NCI-H2196 (cell line): ENCODE data around the gene SLC4A5.
A peak's percentile ranks its signal among the peaks of the same experiment; 100 is the strongest.

Experiments used
- DNase-seq: peaks from one replicate; lab custom pipeline; 2025; ENCODE audit not compliant: unreplicated experiment; lab: John Stamatoyannopoulos, UW

SLC4A5 gene

DNA sequence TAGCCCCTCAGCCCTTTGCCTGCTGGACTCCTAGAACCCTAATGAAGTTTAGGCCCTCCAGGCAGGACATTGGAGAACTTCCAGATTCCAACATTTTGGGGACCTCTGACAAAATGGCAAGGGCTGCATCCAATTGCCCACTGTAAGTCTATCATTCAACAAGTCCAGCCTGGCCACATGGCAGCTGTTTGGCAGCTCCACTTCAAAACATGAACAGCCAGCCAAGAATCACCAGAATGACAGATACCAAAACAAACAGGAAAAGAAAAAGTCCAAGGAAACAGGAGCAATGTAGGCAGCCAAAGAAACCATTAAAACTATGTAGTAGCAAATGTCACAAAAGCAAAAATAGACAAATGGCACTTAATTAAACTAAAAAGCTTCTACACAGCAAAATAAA is 25.5 kb downstream of the SLC4A5 start:
- DNase-seq = peak; percentile 4

DNA sequence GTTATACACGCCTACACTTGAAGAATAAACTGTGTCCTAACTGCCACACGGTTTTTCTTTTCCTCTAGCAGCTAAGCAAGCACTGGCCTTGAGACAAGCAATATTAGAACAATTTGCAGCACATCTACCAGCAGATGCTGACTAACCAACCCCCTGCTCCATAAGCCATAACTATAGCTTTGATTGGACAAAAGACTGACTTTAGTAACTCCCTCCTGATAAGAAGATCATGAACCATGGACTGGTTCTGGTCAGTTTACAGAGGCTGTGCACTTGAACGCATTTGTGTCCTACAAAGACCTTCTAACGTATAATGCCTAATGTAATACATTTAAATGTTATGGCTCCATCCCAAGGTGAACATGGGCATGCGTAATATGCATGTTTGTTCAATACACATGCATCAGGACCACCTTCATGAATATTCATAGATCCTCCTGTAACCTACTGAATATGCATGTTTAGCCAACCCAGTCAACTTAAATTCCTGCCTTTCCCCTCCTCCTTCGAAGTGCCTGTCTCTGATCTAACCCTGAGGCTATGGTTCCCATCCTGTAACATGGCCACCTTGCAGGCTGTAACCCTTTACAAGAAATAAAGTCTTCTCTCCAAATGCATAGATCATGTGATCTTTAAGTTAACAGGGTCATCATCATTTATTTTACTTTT is 26.5 kb downstream of the SLC4A5 start:
- no peak for DNase-seq

DNA sequence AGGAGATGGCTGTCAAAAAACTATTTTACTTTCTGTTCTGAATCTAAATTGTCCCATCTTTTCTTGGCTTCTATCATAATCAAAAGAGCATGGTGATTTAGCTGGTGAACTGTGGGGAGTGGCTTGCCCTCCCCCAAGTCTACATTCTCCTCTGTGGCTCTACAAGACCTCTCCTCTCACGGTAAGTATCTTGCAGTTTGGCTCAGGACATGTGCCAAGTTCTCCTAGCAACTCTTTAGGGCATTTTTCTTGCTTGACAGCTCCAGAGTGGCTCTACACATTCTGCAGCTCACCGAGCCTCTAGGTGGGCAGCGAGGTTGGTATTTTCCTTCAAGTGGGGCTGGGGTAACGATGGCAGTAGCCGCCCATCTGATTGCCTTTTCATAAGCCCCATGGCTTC is 29.1 kb downstream of the SLC4A5 start:
- DNase-seq = no peak

DNA sequence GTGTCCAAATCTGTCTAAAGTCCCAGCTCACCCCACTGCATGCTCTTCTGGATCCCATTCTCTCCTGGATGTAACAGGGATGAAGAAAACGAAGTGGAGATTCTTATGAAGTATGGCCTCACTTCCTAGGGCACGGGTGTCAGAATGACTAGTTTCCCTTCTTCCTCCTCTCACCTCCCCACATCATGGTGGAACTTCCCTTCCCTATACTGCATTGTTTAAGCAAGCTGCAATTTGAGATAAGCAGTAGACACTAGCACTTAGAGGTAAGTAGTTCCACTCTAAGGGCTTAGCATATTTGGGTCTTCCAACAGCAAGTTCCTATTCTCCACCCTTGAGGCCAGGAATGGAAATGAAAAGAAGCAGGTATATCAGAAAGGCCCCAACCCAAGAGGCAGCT is 29.7 kb downstream of the SLC4A5 start:
- DNase-seq = no peak

DNA sequence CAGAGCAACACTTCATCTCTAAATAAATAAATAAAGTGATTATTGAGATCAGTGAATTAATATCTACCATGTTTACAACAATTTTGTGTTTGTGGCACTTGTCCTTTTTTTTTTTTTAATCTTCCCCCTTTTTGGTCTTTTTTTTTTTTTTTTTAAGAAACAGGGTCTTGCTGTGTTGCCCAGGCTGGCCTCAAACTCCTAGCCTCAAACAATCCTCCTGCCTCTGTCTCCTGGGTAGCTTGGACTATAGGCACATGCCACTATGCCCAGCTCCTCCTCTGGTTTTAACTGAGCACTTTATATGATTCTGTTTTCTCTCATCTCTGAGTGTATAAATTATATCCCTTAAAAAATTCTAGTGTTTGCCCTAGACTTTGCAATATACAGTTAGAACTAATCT is 30.3 kb downstream of the SLC4A5 start:
- no peak for DNase-seq

DNA sequence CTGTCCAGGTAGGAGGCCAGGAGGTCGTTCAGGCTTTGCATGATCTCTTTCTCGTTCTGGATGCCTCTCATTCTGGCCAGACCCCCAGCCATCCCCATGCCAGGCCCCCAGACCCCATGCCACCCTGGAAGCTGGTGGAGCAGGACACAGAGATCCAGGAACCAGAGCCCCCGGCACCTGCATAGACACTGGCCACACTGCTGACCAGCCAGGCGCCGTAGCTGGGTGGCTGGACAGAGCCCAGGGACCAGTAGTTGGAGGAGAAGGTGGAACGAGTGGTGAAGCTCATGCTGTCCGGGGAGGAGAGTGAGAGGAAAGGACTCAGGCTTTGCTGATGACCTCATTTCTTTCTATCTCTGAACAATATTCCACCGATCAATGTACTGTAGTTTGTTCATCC is 35.5 kb downstream of the SLC4A5 start:
- DNase-seq = no peak

DNA sequence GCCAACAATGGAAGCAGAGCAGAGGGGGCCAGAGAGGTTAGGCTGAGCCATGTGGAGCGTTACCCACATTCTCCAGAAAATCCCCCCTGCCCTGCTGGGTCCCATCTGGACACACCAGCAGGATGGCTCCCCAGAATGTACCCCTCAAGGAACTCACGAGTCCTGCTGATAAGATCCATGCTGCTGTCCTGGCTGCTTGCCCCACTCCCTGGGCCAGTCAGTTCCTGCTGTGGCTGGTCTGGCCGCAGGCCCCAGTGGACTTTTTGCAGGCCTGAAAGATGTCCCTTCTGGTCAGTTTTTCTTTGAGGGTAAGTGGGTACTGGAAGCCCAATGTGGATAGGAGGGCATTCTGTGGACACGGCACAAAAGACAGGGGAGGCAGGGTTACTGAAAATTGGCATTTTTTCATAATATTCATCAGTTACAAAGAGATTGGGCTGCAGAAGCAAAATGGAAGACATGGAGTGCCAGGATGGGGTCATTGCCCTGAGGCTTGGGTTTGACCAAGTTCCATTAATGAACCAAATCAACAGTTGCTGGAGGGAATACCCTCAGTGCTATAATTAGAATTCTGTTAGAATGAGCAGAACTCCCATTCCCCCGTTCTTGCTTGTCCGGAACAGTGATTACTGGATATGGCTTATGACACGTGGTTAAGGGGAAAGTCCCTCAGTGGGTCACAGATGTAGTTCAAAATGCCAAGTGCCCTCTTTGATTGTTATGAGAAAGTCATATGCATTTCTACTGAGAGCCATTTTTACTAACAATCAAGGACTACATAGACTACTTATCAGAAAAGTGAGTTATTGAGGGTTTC is 38.7 kb downstream of the SLC4A5 start:
- no peak for DNase-seq

DNA sequence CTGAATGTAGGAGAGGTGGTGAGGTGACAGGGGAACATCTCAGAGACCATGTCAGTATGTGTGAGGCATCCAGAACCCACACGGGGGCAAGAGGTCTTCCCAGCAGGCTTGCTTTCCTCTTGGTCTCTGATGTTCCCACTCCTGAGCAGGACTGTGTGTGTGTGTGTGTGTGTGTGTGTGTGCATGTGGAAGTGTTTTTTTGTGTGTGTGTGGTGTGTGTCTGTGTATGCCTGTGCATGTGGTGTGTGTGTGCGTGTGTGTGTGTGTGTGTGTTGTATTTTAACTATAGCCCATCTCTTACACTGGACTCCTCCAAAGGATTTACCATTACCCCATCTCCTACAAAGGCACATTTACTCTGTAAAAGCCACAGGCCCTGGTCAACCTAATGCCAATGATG is 40.4 kb downstream of the SLC4A5 start:
- no peak for DNase-seq

DNA sequence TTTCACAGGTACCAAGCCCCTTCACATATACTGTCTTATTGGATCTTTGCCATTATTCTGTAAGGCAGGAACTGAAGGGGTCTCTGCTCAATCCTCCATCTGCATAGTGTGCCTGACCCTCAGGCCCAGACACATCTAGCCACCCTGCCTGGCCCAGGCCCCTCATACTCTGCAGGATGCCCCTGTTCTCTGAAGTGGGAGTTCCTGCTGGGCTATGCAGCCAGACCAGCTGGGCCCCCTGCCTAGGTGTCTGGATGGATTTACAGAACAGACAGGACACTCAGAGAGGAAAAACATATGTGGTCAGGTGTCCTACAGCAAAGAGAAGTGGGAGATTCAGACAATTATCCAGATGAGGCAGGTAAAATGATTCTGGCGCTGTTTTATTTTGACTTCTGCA is 42.0 kb downstream of the SLC4A5 start:
- DNase-seq = no peak

DNA sequence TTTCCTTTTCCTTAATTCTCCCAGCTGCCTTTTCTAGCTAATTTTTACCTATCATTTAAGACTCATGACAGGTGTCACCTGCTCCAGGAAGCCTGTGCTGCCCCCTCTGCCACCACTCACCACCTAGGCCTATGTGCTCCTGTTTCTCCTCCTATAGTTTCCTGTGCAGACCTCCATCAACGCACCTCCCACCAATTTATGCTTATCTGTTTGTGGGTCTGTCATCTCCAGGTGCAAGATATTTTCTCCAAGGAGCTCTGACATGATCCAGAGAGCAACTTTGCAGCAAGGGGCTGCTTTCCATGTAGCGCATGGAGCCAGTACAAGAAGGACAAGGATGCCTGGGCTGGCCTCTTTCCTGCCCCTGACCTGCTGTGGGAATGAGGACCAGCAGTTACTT is 42.7 kb downstream of the SLC4A5 start:
- DNase-seq = no peak

DNA sequence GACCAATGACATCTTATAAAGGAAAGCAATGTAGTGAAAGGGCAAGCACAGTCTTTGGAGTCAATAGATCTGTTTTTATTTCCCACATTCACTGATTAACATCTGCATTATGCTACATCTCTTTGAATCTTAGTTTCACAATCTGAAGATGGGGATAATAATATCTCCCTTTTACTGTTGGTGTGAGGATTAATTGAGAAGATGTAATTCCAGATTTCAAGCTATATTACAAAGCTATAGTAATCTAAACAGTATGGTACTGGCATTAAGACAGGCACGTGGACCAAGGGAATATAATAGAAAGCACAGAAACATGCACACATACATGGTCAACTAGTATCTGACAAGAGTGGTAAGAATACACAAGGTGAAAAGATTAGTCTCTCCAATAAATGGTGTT is 45.3 kb downstream of the SLC4A5 start:
- DNase-seq = no peak

DNA sequence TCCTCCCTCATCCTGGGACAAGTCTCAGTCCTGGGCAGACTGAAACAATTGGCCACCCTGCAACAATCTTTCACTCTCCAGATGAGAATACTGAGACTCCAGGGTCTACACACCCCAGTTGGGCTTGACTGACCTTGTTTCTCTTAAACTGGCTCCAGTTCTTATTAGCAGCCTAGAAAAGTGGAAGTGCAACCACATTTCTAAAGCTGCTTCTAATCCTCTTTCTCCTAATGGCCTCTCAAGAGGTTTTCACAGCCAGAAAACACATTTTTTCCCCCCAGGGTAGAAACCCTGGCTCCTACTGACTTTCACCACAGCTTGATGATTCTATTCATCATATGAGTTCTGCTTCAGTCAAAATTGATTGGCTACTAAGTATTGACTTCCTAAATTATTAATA is 45.8 kb downstream of the SLC4A5 start:
- no peak for DNase-seq

DNA sequence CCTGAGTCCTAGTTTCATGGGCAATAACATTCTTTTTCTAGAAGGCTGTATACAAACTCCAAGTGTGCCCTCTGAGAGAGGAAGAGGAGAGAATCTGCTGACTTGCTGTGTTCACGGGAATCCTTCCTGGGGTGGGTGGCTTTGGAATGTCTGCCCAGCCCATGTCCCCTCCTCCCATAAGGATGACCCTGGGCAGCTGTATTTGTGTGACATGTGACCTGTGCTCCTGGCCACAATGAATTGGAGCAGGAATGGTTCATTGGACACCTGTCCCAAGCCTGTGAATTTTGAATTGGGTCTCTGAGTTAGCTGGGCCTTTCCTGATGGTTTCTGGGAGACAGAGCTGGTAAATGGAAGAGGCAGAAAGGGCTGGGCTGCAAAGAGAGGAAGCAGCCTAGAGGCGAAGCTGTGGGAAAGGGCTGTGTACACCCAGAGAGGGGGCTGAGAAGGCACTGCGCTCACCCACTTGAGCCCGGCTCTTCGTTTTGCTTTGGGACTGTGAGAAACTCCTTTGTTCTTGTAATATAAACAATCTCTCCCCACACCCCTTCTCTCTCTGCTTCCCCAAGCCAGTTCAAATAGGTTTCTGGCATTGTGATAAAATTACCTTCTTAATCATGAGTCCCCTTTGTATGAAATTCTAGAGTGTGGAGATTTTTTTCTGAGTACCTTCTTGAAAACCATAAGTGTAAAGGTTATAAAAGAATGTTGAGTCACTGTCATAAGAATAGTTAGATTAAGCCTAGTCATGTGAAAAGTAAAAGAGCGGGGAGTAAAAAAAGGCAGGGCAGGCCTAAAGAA is 49.8 kb downstream of the SLC4A5 start:
- no peak for DNase-seq

DNA sequence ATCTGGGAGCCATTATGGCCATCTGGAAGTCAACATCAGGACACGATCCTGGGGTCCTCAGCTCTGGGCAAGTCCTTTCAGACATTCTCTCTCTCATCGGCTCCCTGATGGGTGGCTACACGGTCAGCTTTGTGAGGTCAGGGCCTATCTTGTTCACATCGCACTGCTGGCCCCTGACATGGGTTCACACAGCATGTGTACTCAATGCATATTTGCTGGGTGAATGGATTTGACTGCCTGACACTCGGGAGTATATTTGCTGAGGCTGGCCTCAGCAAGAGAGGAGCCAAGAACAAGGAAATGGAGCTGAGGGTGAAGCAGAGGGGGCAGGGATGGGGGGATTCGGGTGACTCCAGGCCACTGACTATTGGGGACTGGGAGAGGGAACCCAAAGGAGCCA is 50.5 kb downstream of the SLC4A5 start:
- DNase-seq = no peak

DNA sequence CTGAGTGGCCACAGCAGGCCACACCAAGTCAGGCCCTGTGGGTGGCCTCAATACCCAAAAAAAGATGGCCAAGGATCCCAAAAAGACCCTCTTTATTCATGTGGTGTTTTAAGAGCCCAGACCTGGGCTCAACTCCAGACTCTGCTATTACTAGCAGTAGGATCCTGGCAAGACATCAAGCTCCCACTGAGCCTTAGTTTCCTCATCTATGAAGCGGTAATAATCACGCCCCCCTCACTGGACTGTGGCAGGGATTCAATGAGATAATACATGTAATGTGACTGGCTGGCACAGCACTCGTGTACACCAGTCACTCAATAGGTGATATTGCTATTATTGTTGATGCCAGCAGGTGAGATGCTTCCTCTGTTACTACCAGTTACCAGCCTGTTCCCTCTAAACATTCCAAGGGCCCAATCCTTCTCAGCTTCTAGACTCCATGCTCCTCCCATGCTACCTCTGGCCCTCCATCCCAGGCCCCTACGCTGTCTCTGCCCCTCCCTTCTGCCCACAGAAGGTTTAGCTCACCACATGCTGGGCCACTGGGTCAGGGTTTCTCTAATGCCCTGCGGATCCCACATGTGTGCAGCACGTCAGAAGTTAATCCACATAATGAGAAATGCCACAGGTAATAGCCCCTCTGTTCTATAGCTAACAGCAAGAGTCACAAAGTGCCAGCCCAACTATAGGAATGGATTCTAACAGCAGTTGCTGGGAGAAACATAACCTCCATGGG is 51.2 kb downstream of the SLC4A5 start:
- DNase-seq = no peak

DNA sequence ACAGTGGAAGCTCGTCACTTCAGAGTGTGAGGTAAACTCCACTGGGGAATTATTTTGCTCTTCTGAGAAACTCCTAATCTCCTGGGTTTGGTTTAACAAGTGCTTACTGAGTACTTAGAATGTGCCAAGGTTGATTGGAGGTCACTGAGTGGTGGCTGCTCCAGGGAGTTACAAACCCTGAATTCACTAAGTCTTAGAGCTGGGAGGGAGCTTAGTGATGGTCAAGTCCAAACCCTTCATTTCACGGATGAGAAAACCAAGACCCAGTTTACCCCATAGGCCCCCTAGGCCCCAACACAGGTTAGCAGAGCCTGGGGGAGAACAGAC is 52.0 kb downstream of the SLC4A5 start:
- DNase-seq = no peak

DNA sequence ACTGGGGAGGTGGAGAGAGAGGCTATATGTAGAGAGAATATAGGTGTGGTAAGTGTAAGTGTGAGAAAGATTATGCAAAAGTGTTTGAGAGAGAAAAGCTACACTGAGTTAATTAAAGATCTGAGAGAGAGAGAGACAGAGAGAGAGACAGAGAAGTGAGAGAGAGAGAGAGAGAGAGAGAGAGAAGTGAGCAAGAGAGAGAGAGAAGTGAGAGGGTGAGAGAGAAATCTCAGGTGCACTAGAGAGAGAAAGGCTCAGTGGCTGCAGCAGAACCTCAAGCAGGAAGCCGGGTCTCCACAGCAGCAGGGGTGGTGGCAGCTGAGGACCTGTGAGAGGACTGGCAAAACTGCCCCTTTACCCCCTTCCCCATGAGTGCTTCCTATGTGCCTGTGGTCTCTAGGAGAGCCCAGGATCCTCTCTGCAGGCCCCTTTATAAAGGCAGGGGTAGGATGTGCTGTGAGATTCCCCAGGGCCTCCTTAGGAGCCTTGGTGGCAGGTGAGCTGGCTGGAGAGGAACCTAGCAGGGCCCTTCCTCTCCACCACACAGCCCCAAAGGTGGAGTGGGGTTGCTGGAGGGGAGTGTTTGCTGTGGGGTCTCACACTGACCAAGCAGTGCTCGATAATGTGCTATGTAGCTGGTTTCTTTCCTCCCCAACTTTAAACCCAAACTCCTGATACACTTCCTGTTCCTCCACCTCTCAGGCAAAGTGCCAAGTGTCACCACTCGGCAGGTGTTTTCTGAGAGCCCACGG is 52.6 kb downstream of the SLC4A5 start:
- no peak for DNase-seq

DNA sequence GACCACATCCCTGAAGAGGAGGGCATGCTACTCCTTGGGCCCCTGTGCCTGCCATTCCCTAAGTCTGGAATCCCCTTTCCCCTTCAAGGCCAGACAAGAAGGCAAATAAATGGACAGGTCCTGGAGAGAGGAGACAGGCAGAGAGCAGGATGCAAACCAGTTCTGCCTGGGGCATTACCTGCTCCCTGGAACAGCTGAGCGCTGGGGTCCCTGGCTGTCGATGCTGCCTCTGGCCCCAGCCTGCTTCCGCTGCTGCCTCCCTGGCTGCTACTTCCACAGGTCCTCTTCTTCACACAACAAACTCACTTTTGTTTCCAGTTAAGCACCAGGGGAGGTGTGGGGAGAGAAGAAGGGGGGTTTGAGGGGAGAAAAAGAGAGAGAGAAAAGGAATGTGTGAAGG is 53.1 kb downstream of the SLC4A5 start:
- no peak for DNase-seq

DNA sequence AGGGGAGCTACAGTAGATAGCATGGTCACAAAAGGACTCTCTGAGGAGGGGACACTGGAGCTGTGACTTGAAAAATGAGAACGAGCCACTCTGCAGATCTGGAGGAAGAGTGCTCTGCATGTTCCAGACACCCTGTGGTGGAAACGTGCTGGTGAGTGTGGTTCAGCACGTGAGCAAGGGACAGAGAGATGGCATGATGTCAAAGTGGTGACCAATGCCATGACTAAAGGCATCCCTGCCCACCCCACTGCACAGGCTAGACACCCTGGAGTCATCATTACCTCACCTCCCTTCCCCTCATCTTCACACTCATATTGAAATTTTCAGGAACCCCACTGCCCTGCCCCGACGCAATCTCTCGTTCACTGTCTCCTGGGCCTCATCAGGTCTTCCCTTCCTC is 56.5 kb downstream of the SLC4A5 start:
- no peak for DNase-seq

DNA sequence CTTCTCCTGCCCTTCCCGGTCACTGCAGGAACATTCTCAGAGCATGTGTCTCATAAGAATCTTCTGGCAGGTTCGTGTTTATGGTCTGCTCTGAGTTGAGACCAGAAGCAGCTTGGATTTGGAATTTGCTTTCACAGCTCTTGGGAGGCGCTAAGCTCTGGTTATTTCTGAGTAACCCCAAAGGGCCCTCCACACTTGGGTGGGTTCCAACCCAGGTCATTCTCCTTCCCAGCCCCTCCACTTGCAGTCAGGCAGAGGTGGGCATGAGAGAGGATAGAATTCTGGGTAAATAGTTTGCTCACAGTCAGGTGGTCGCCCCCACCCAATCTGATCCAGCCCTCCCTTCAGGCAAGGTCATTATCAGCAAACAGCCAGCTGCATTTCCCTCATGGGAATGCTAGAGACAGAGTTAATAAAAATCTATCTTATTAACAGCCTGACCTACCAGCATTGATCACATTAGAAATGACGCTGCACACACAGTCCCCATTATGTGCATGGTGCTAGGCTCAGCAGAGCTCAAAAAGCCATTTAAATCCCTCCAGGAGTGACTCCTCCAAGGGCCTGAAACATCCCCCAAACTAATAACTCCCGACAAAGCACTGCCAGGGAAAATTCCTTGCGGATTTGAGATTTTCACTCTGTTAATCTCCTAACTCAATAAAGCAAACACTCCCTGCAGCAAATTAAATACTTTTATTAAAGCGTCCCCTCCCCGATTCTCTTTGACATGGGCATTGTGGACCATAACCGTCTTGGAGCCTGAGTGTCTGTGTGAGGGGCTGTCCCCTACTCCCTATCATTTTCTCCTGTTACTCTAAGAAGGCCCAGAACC is 61.9 kb downstream of the SLC4A5 start:
- no peak for DNase-seq
